GM21786 (cell line): Measurements from ENCODE around the gene TNFRSF19.
"Not testable (repeated sequence)": the region's sequence is repeated elsewhere in the genome, so short reads cannot be mapped to it uniquely, and the experiment has no call there.

Experiments used
- ATAC-seq: cut with Tn5 transposase; IDR thresholded peaks from one replicate; pipeline ENCODE4 v1.9.1; 2021; ENCODE audit not compliant: unreplicated experiment

Gene TNFRSF19

GRCh38 chr13:23652909-23653726 is 82.9 kb downstream of the TNFRSF19 start:
- no peak for ATAC-seq

DNA sequence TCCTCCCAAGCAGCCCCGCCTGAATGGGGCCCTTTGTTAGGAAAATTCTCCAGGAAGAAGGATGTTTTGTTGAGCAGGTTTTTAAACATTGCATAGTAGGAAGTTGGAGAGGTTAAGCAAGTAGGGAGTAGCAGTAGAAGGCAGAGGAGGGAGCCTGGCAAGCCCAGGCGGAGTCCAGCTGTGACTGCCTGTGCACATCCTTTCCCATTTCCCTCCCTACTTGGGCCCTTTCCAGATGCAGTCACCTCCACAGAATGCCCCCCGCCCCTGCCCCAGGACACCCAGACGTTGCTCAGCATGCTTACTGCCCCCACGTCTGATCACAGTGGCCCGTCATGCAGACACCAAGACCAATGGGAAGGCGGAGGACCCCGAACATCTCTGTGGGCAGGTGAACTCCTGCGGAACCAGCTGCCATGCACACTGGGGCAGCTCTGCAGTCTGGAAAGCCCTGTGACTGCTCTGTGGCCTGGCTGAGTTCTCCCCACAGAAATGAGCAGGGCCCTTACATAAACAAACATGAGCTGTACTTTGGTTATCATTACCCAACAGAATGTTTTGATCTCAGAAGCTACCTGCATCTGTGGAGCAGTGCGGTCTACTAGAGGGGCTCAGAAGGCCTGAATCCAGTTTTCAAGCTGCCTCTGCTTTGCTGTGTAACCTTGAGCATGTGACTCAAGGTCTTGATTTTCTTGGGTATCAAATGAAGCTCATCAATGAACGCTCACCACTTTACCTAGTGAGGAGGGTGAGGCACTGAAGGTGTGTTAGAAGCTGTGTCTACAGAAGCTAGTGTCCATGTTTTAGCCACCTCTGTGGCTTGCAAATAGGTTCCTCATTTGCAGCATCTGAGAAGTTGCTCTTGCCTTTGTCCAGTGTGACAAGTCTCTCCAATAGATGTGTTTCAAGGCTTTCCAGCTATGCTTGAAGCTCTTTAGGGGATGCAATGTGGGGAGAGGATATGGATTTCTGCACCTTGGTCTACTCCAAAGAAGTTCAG is 84.2 kb downstream of the TNFRSF19 start:
- ATAC-seq, result no peak

GRCh38 chr13:23655321-23655720 is 85.1 kb downstream of the TNFRSF19 start:
- no peak for ATAC-seq

- no peak for ATAC-seq
Observed at GRCh38 chr13:23656637-23657371, 86.6 kb downstream of the TNFRSF19 start.

DNA sequence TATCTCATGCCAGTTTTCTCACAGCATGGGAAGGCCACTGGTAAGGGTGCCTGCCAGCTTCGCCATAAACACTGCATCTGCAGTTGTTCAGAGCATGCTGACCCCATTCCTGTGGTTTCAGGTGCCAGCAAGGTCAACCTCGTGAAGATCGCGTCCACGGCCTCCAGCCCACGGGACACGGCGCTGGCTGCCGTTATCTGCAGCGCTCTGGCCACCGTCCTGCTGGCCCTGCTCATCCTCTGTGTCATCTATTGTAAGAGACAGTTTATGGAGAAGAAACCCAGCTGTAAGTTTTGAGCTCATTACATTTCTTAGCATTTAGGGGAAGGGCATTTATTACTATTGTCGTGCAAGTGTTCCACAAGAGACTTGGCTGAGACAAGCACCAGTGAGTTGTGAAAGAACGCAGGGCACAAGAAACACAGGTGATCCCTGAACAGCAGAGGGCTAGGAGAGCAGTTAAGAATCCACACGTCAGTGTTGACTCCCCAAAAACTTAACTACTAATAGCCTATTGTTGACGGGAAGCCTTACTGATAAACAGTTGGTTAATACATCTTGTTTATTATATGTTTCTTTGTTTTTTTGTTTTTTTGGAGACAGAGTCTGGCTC is 88.8 kb downstream of the TNFRSF19 start:
- ATAC-seq, result no peak

DNA sequence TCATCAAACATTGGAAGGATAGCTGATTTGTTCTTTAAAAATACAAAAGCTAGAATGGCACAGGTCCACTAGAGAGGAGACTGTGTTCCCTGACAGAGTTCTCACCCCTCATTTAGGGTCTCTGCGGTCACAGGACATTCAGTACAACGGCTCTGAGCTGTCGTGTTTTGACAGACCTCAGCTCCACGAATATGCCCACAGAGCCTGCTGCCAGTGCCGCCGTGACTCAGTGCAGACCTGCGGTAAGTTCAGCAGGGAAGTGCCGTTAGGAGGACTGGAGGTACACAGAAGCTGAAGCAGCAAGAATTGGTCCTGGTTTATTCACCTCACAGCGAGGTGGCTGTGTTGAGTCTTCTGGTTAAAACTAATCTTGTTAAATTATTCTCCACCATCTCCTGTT is 90.0 kb downstream of the TNFRSF19 start:
- ATAC-seq, result no peak

- ATAC-seq, result no peak
Observed at GRCh38 chr13:23666582-23666981, 96.4 kb downstream of the TNFRSF19 start.

DNA sequence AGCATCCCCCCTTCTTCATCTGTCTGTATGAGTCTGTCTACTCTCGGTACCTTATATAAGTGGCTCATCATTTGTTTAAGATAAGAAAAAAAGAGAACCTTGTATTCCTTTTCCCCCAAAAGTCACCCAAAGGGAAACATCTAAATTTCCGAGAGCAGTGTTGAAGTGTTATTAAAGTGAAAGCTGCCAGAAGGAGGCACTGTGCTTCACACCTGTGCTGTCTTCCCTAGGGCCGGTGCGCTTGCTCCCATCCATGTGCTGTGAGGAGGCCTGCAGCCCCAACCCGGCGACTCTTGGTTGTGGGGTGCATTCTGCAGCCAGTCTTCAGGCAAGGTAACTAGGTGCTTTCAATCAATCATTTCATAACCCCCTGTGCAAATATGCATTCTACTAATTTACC is 97.5 kb downstream of the TNFRSF19 start:
- ATAC-seq, result no peak

- no peak for ATAC-seq
Observed at GRCh38 chr13:23668562-23668961, 98.3 kb downstream of the TNFRSF19 start.

DNA sequence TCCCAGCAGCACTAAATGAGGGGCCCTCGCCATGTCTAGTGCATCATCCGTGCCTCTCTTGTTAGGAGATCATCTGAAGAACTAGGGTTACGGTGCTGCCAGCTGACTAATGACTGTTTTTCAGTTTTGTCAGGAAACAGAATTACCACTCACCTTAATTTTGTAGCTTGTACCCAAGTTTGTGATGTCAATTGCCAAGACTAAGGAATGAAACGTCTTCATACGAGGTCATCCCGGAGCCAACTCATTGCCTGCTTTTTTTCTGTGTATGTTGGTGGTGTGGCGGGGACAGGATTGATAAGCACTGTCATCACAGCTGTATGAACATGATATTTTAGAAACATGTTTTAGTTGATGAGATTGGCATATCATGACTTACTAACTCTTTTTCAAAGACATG is 100.6 kb downstream of the TNFRSF19 start:
- no peak for ATAC-seq

GRCh38 chr13:23671377-23671776 is 101.2 kb downstream of the TNFRSF19 start:
- ATAC-seq, result no peak

DNA sequence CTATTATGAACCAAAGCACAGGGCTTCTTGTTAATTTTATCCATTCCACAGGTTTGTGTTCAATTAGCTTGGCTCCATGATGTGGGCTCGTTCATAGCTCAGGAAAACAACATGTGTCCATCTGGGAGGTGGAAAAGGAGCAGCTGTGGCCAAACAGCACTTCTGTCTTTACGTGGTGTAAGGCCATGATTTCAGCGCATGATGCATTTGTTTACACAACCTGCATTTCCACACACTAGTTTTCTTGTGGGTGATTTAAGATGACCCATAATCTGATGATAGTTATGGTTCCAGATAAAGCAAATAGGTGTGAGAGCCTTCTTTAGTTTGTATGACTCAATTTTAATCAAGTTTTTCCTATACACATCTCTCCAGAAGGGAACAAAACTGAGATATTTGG is 101.7 kb downstream of the TNFRSF19 start:
- ATAC-seq, result no peak

DNA sequence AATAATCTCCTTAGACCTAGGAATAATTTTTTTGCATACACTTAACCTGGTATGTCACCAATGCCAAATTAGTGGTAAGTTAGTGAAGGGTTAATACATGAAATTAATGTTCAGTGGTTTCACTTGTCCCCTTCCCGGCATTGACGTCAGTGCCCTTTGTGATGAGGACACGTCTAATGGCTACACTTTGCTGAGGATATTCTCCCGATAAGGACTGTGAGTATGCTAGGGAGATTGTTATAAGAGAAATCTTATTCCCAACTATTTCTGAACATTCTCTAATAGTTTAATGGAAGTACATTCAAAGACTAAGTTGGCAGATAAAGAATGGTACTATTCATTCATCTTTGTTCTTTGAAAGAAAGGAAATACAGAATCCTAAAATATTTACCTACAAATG is 102.4 kb downstream of the TNFRSF19 start:
- no peak for ATAC-seq

- no peak for ATAC-seq
Observed at GRCh38 chr13:23673354-23673753, 103.1 kb downstream of the TNFRSF19 start.

GRCh38 chr13:23673867-23674605 is 103.8 kb downstream of the TNFRSF19 start:
- ATAC-seq, result no peak

DNA sequence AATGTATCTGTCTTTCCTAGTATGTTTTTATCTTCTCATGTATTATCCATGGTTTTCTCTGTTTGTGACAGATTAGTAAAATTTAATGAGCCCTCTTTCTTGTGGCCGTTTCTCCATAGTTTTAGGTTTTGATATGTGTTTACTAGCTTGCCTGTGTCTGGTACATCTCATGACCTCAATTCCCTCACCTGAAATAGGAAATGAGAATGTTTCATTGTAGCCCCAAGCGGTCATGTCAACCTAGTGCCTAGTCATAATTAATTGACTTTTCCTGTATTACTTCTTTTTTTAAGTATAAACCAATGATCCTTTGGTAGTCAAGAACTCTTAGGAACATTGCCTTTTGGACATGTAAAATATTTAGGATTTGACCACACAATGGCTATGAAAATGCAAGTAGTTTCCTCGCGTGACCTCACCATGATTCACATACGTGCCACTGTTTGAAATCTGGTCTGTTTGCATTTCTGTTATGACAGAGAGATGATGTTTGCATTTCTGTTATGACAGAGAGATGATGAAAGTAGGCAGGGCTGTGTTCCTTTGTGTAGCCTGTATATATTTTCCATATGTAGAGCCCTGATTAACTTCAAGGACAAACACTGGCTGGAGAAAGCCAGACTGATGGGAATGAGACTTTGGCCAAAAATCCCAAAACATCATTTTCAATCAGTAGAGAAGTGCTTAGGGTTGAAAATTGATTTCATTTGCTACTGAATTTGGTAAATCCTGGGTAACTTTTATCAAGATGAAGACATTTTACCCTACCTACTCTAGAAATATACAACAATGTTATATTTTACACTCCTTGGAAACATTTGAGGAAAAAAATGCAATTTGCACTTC is 104.8 kb downstream of the TNFRSF19 start:
- ATAC-seq, result no peak

- ATAC-seq, result not testable (repeated sequence)
Observed at GRCh38 chr13:23677679-23678288, 107.6 kb downstream of the TNFRSF19 start.

DNA sequence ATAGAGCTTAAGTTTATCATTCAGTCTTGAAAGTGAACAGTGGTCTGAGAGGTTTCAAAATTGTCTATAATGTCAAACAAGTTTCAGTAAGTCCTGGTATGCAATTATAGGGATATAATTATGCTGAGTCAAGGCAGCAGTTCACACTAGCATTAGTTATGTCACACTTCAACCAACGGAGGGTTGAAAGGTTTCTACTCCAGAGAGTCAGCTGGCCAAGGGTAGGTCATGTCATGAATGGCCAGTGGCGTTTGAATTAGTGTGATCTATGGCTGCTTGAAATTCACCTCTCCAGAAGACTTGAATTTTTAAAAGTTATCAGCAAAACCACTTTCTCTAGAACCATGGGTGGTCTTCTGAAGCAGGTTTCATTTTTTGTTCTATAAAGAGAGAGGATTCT is 108.6 kb downstream of the TNFRSF19 start:
- ATAC-seq, result no peak

DNA sequence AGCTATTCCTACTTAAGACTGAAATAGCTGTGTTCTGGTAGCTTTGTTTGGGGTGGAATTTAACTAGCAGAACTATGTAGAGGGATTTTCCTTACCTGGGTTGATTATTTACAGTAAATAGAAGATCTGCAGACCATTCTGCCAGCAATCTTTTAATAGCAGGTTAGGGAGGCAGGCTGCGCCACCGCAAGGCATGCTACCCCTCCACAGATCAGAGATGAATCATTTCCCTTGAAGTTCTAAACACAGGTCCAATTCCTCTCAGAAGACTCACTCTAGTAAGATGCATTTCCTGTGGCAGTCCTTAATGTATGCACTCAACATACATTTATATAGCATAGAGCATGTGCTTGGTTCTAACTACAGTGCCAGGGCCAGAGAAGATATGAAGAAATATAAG is 109.0 kb downstream of the TNFRSF19 start:
- ATAC-seq, result no peak
